AG04449 (cell line): Measurements from ENCODE around the gene FMN2.

Source experiments
- CTCF ChIA-PET: fragments of 350-600 bp; formaldehyde crosslinking; extraction: SDS; loops from one replicate; lab custom pipeline; 2021; ENCODE audit warnings: antibody characterized with exemption; lab: Yijun Ruan, JAX
- POLR2A ChIA-PET: fragments of 400-600, 350-600 bp; formaldehyde crosslinking; extraction: SDS; loops from one replicate; lab custom pipeline; 2020; ENCODE audit warnings: antibody characterized with exemption, inconsistent platforms; lab: Yijun Ruan, JAX
- DNase-seq: peaks from one replicate; pipeline ENCODE4 v3.0.0-alpha.2; 2010; ENCODE audit warnings: low read depth, low spot score
- H3K4me3 ChIP-seq: 2 replicates; pipeline ENCODE4 v1.5.1; 2011; ENCODE audit warnings: low read depth, mild to moderate bottlenecking, control low read depth, low read length
- TF ChIP-seq, protein P1 (sequence below): IDR thresholded peaks from one replicate; pipeline ENCODE4 v1.5.1; 2011; ENCODE audit warnings: mild to moderate bottlenecking, moderate library complexity, low read length, control low read depth, inconsistent platforms; ENCODE audit not compliant: insufficient read depth; ENCODE audit errors: missing control alignments

Gene FMN2

DNA sequence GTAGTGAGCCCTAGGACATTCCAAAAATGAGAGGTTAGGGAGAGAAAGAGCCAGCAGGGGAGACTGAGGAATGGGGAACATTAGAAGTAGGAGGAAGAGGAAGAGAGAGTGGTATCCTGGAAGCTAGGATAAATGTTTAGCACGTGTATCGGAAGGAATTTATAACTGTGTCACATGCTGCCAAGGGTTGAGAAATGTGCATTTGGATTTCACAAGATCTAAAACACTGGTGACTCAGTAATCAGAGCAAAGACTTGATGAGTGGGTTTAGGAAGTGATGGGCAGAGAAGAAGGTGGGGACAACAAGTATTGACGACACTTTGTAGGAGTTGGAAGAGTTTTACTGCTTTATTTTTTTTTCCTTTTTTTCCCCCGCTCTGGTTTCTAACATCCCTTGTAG, 193.9 kb downstream of the FMN2 start:
- TF ChIP-seq, protein P1, sequence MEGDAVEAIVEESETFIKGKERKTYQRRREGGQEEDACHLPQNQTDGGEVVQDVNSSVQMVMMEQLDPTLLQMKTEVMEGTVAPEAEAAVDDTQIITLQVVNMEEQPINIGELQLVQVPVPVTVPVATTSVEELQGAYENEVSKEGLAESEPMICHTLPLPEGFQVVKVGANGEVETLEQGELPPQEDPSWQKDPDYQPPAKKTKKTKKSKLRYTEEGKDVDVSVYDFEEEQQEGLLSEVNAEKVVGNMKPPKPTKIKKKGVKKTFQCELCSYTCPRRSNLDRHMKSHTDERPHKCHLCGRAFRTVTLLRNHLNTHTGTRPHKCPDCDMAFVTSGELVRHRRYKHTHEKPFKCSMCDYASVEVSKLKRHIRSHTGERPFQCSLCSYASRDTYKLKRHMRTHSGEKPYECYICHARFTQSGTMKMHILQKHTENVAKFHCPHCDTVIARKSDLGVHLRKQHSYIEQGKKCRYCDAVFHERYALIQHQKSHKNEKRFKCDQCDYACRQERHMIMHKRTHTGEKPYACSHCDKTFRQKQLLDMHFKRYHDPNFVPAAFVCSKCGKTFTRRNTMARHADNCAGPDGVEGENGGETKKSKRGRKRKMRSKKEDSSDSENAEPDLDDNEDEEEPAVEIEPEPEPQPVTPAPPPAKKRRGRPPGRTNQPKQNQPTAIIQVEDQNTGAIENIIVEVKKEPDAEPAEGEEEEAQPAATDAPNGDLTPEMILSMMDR = no peak
- DNase-seq = peak; percentile 21
- ChIA-PET POLR2A (no interaction called here), CTCF (interaction anchor here (0.6 to 1.8 kb wide), 2 partner anchors 21 to 62 kb away, joined by 3 read pairs; no protein-coding TSS in a partner anchor)
- no peak overlapping the region for H3K4me3 ChIP-seq

DNA sequence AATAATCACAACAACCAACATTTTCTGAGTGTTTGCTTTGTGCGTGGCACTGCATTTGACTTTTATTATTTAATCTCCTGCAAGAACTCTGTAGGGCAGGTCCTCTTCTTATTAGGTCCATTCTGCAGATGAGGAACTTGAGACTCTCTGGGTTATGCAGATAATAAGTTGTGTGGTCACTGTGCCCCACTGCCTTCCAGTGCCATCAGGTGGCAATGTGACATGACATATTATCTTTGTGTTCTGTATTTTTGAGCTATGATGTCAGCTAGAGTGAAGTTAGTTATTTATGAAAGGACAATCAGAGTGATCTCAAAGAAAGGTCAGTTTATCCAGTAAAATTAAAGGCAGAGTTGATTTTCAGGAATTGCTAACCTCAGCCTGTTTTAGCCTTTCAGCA, 196.0 kb downstream of the FMN2 start:
- ChIA-PET POLR2A (no interaction called here), CTCF (no interaction called here)
- no peak overlapping the region for H3K4me3 ChIP-seq
- TF ChIP-seq, protein P1 = no peak
- DNase-seq = no peak

DNA sequence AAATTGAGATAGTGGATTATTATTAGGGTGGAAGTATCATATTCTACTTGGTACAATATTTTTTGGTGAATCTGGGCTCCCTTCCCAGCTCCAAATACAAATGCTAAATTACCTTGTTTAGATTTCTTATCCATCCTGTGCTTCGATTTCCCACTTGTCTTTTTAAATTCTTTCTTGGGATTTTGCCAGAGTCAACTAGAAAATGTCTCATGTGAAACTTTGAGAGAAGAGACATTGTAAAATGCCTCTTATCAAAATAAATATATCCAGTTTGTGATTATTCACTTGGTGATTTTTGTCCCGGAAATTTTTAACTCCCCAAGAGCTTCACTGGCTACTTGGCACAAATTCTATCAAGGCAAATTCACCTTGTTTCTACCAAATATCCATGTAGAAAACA, 202.0 kb downstream of the FMN2 start:
- DNase-seq = no peak
- CTCF ChIA-PET = interaction anchor here (0.9 kb wide), 1 partner anchor 21 kb away, joined by 3 read pairs; no protein-coding TSS in a partner anchor
- H3K4me3 ChIP-seq = no peak overlapping the region
- POLR2A ChIA-PET = no interaction called here
- TF ChIP-seq, protein P1 = no peak

DNA sequence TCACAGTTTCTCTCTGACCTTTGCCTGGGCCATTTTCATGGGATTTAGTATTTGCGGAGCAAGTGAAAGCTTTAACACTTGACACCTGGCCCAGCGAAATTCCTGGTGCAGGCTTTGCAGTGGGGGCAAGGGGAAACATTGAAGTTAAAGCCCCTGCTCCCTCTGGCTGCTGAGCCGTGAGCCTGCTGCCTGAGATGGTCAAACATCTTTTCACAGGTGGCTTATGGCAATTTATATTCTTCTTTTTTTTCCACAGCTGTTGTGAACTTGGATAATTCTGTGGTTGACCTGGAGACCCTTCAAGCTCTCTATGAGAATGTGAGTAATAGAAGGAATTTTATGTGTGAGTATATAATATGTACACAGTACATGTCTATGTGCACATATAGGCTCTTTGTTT, 202.9 kb downstream of the FMN2 start:
- DNase-seq = no peak
- TF ChIP-seq, protein P1 = no peak
- ChIA-PET POLR2A (no interaction called here), CTCF (no interaction called here)
- no peak overlapping the region for H3K4me3 ChIP-seq

DNA sequence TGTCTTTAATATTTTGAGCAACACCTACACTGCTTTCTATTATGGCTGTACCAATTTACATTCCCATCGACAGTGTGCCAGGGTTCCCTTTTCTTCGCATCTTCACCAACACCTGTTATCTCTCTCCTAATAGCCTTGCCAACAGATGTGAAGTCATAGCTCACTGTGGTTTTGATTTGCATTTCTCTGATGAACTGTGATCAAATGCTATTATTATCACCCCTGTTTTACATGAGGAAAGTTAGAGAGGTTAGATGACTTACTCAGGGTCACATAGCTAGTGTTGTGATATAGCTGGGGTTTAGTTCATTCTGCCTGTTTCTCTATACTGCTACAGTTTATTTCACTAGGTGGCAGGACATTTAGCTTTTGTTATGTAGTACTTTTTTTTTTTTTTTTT, 204.1 kb downstream of the FMN2 start:
- H3K4me3 ChIP-seq = no peak overlapping the region
- CTCF ChIA-PET = interaction anchor here (1.6 kb wide), 1 partner anchor 306 kb away, joined by 4 read pairs; no protein-coding TSS in a partner anchor
- POLR2A ChIA-PET = no interaction called here
- no peak for DNase-seq
- TF ChIP-seq, protein P1 = no peak

DNA sequence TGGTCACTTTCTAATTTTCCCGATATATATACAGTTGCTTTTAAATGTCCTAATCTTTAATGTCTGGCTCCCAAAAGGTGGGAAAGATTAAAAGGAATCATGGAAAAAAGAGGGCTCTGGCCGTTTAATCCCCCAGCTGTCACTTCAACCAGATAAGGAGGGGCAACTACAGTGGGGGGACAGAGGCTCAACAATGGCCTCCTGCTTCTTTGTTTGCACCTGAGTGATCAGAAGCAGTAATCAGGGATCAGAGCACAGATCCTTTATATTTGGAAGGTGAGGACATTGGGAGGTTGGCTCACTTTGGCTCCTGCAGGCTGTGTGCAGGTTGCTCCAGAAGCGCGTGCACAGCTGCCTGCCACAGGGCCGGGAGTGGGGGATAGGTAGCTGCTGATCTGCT, 212.8 kb downstream of the FMN2 start:
- ChIA-PET CTCF (no interaction called here), POLR2A (no interaction called here)
- DNase-seq = no peak
- no peak overlapping the region for H3K4me3 ChIP-seq
- TF ChIP-seq, protein P1 = no peak
